GM18511 (cell line): ENCODE results near the gene CDIP1.

Experiments used
- ATAC-seq: cut with Tn5 transposase; IDR thresholded peaks from one replicate; pipeline ENCODE4 v1.9.1; 2021; ENCODE audit warnings: mild to moderate bottlenecking, moderate library complexity; ENCODE audit not compliant: unreplicated experiment

Gene CDIP1

DNA sequence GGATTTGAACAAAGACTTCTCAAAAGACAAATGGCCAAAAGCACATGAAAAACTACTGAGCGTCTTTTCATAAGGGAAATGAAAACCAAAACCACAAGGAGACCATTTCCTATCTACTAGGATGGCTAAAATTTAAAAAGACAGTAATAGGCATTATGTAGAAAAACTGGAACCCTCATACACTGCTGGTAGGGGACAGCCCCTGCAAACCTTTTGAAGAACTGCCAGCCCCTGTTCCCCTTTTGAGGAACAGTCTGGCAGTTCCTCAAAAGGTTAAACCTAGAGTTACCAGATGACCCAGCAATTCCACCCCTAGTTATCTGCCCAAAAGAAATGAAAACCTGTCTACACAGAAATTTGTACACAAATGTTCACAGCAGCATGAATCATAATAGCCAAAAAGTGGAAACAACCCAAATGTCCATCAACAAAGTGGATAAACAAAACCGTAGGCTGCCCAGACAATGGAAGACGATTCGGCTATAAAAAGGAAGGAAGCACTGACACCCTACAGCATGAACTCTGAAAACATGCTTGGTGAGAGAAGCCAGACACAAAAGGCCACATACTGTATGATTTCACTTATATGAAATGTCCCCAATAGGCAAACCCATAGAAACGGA lies 22.9 kb downstream of the CDIP1 start:
- peak; percentile 71 for ATAC-seq

DNA sequence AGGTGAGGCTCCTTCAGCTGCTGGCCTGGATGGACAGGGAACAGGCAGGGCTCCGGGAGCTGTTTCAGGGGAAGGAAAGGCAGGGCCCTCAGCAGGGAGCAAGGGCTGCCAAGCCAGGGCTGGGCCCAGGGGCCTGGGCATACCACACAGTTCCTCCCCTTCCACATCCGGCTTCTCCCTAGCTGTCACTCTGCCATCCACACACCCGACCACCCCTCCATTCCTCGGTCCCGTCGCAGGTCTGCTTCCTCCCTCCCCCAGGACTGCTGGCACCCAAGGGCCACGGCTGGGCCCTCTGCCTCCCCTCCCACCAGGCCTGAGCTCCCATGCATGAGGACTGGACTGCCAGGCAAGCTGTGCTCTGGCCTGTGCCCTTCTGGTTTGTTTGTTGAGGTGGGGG lies 24.0 kb downstream of the CDIP1 start:
- ATAC-seq = no peak

DNA sequence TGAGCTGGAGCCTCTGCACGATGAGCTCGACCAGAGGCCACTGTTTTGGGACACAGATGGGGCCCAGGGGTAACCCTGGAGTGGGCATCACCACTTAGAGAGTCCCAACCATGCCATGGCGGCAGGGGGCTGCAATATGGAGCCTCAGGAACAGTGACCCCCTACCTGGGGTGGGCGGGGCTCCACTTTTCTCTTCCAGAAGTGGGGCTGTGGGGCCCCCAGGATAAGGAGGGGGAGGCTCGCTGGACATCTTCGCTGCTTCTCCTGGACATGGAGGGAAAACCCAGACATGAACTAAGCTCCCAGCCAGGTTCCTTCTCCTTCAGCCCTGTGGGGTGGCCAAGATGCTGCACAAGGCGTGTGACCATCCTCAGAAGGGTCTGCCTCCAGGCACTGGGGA lies 24.7 kb downstream of the CDIP1 start:
- no peak for ATAC-seq

GRCh38 chr16:4513086-4513860 lies 25.3 kb downstream of the CDIP1 start:
- no peak for ATAC-seq

DNA sequence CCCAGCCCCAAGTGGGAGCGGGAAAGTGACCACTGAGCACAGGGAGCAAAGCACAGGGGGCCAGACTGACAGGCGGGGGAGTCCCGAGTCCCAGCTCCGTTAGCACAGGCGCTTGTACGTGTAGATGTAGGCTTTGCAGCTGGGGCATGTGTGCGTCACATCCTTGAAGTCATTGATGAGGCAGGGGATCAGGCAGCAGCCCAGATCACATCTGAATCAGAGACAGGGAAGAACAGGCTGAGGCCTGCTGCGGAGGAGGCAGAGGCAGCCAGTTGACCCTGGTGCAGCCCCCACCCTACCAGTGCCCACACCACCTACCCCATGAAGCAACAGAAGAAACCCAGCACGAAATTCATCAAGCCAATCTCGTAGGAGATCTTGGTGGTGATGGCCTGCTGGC lies 26.1 kb downstream of the CDIP1 start:
- ATAC-seq = no peak

GRCh38 chr16:4511441-4512082 lies 27.0 kb downstream of the CDIP1 start:
- ATAC-seq = no peak

GRCh38 chr16:4510747-4511426 lies 27.7 kb downstream of the CDIP1 start:
- no peak for ATAC-seq

GRCh38 chr16:4510131-4510530 lies 28.4 kb downstream of the CDIP1 start:
- ATAC-seq = no peak

DNA sequence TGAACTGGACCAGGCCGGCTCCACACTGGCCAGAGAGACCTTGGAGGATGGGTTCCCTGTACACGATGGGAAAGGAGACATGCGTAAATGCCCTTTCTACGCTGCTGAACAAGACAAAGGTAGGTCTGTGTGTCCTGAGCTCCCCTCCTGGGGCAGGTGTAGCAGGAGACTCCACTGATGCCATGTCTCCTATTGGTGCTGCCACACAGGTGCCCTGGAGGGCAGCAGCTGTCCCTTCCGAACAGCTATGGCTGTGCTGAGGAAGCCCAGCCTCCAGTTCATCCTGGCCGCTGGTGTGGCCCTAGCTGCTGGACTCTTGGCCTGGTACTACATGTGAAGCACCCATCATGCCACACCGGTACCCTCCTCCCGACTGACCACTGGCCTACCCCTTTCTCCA lies 29.2 kb downstream of the CDIP1 start:
- no peak for ATAC-seq

DNA sequence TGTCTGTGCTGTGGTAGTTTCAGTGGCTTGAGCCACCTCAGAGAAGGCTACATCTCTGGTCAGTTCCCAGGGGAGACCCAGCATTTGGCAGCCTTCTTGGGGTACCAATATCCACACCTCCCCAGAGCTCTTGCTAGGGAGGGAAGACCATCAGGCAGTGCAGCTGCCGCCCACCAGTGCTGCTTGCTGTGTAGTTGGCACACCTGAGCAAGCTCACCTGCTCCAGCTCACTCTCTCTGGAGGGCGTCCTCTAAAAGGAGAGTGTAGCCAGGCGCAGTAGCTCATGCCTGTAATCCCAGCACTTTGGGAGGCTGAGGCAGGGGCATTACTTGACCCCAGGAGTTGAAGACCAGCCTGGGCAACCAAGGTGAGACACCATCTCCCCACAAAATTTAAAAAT lies 29.8 kb downstream of the CDIP1 start:
- no peak for ATAC-seq

- no peak for ATAC-seq
These were observed 30.8 kb downstream of the CDIP1 start for GRCh38 chr16:4507588-4508345.

GRCh38 chr16:4506450-4506849 lies 32.1 kb downstream of the CDIP1 start:
- peak; percentile 54 for ATAC-seq

- ATAC-seq = peak; percentile 89
These were observed 33.0 kb downstream of the CDIP1 start for GRCh38 chr16:4505356-4506147.

- ATAC-seq = no peak
These were observed 37.5 kb downstream of the CDIP1 start for GRCh38 chr16:4501071-4501478.

DNA sequence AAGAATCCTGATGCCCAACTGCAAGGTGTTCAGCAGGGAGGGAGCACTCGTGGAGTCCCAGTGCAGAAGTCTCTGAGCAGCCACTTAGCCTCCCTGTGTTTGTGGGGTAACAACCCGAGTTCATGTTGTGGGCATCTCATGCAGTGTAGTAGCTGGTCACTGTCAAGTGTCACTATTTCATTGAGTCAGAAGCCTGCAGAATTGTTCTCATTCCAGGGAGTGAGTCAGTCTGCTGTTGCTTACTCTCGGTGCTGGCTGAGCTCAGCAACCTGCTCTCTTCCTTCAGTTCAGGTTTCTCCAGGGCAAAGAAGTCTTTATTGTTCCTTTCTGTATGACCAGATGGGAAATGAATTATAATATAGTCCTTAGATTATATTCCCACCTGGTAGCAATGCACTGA lies 38.3 kb downstream of the CDIP1 start:
- no peak for ATAC-seq

DNA sequence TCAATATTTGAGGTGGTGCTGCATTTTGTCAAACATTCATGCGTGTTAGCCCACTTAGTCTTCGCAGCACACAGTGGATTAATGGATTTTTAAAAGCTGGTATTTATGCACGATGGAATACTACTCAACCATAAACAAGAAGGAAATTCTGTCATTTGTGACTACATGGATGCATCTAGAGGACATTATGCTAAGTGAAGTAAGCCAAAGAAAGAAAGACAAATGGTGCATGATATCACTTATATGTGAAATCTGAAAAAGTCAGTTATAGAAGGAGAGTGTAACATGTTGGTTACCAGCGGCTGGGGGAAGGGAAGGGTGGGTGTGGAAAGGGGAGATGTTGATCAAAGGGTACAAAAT lies 39.4 kb downstream of the CDIP1 start:
- ATAC-seq = no peak

DNA sequence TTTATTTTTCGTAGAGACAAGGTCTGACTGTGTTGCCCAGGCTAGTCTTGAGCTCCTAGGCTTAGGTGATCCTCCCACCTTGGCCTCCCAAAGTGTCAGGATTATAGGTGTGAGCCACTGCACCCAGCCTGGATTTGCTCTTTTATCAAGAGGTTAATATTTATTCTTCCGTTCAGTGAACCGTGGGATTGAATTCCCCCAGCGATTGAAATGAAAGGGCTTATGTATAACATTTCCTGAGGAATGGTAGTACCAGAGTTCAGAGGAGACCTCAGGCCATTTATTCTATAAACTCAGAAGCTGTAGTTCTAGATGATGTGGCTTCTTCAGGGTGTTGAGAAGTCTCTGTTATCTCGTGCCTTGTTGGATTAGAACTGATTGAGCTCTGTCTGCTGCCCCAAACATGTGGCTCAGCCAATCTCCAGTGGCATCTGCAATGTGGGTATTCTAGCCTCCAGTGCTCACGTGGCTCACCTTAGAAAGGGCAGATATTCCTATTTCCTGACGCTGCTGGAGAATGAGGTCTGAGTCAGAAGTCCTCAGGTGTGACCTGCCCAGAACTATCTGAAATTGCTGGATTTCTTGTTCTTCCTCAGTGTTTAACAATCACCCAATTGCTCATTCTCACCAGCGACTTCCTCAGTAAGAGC lies 39.9 kb downstream of the CDIP1 start:
- no peak for ATAC-seq

GRCh38 chr16:4496305-4496704 lies 42.3 kb downstream of the CDIP1 start:
- ATAC-seq = no peak

DNA sequence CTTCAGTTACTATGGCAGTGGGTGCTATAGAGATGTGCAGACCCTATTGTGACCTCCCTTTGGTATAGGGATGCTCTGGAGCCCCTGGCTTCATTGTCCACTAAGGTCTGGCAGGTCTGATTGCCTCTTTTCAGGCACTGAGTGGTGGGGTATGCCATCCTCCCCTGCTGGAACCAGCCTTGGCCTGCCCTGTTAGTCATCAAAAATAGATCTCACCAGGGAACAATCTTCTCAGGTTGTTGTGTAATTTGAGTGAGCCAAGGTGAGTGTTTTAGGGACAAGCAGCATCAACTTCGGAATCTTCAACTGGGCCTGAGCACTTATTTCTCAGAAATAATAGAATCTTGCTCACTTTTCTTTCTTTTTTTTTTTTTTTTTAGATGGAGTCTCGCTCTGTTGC lies 42.8 kb downstream of the CDIP1 start:
- ATAC-seq = no peak
